Testis (tissue), 2 donors: ENCODE results near the gene TLK1.

Experiments used
- CTCF ChIP-seq, 3 experiments: fragments of 450-650 bp in 2 of 3; fragments of 200-600 bp in 1 of 3; sonication (generic) in 1 of 3; IDR thresholded peaks; one replicate each; pipeline ENCODE4 v1.5.1; 2016 to 2019; ENCODE audit warnings: antibody characterized with exemption in 3 of 3, mild to moderate bottlenecking in 2 of 3, moderate library complexity in 1 of 3
- POLR2A ChIP-seq: fragments of 450-650 bp; IDR thresholded peaks from one replicate; pipeline ENCODE4 v1.6.1; 2017; ENCODE audit warnings: antibody characterized with exemption, mild to moderate bottlenecking, moderate library complexity

- TF ChIP-seq CTCF (IDR thresholded peaks at IDR 0.05) (no peak), POLR2A (no peak)
These were observed 217.7 kb downstream of the TLK1 start for GRCh38 chr2:170943041-170943440.
